GM12865 (cell line): ENCODE measurements around the gene COL6A1.
"Not testable (repeated sequence)": the region's sequence is repeated elsewhere in the genome, so short reads cannot be mapped to it uniquely, and the experiment has no call there.

Source experiments
- DNase-seq: peaks from one replicate; pipeline ENCODE4 v3.0.0; 2010; ENCODE audit warnings: low read depth
- H3K4me3 ChIP-seq: 2 replicates; pipeline ENCODE4 v1.5.1; 2011; ENCODE audit warnings: mild to moderate bottlenecking, low read depth, low read length, control low read depth
- CTCF ChIP-seq: IDR thresholded peaks from 2 replicates; pipeline ENCODE4 v1.5.1; 2011; ENCODE audit warnings: low read length, control low read depth, low read depth, inconsistent platforms; ENCODE audit not compliant: insufficient read depth; ENCODE audit errors: missing control alignments

Gene COL6A1

DNA sequence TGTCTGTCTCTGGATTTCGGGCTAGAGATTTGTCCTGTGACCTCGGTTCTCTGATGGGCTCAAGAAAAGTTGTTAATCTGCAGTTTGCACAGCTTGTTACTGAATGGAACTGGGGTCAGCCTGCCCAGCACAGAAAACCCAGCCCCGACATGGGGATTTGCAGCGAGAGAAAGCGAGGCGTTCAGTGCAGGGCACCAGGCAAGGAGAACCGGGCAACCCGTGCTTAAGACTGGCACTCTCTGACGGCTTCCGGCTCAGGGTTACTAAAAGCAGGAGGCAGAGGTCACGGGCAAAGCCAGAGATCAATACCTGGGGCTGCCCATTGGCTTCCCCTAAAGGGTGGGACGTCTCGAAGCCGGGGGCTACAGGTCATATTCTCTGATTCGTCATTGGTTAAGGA, 29.9 kb upstream of the COL6A1 start:
- DNase-seq = no peak
- no peak overlapping the region for H3K4me3 ChIP-seq
- TF ChIP-seq CTCF = no peak

GRCh38 chr21:45952527-45952926, 29.0 kb upstream of the COL6A1 start:
- not testable (repeated sequence) for H3K4me3 ChIP-seq, DNase-seq

DNA sequence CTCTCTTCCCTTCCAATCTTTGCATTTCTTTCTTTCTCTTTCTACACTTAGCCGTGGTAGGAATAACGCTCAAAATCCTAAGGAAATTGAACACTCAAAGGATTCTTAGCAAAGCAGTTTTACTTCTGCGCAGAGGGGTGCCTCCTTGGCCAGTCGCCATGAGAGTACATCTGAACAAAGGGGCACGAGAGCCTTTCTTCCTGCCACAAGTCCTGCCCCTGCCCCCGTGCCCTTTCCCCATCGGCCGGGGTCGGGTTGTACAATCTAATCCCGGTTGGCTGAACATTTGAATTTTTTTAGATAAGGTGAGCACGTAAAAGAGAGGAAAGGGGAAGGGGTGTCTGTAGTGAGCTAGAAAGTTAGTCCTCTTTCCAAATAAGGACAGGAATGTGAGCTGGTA, 28.6 kb upstream of the COL6A1 start:
- TF ChIP-seq CTCF = no peak
- no peak for DNase-seq
- H3K4me3 ChIP-seq = no peak overlapping the region

GRCh38 chr21:45954261-45954660, 27.3 kb upstream of the COL6A1 start:
- TF ChIP-seq CTCF = no peak
- H3K4me3 ChIP-seq = no peak overlapping the region
- DNase-seq = no peak

- DNase-seq = no peak
- no peak overlapping the region for H3K4me3 ChIP-seq
- TF ChIP-seq CTCF = no peak
These were observed 26.6 kb upstream of the COL6A1 start for GRCh38 chr21:45954921-45955320.

DNA sequence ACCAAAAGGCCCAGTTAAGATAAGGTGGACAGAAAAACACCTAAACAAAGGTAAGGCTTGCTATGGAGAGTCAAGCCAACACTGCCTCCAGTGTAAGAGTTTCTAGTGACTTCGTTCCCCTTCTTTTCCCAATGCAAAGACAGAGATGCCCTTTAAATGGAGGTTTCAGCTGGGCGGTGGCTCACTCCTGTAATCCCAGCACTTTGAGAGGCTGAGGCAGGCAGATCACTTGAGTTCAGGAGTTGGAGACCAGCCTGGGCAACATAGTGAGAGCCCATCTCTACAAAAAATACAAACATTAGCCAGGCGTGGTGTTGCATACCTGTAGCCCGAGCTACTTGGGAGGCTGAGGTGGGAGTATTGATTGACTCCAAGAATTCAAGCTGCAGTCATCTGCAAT, 24.0 kb upstream of the COL6A1 start:
- no peak for DNase-seq
- TF ChIP-seq CTCF = no peak
- H3K4me3 ChIP-seq = no peak overlapping the region

DNA sequence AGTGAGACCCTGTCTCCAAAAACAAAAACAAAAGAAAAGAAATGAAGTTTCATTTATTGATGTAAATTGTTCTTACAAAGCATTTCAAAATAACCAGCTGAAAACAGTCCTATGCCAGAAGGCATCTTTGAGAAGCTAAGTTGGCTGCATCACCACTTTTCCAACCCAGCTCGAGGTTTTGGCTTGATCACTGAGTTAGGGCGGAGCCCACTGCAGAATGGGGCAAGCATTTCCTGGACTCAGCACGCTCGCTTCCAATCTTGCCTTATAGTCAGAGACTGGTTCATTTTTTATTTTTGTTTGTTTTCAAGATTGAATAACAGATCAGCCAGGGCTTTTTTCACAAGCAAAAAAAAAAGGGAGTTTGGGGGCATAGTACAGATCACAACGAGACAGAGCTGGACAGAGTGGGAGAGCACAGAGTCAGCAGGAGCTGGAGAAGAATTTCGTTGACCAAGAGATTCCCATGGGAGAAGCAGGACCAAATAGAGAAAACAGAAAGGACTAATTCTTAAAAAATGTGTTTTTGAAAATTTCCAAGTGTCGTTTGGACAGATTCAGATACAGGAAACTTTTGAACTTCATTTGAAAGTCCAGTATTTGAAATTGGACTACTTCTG, 23.5 kb upstream of the COL6A1 start:
- no peak for DNase-seq

More for the DNA sequence above, 23.5 kb upstream of the COL6A1 start:
- TF ChIP-seq CTCF = no peak
- H3K4me3 ChIP-seq = no peak overlapping the region
